ENCODE results near the gene ARID1B. TPM values are rescaled to one million over a fixed set of nuclear protein-coding genes. Genes with fewer than 3 reads are reported as not detected.

ARID1B gene
- total RNA-seq, 6 experiments from 2014 or later, result 23.2 to 35.3 (median 30.7) TPM

GRCh38 chr6:156883497-156884252 lies 106.5 kb downstream of the ARID1B start:
- DNase-seq (no peak), ATAC-seq (peak in 1 of 4 donors; percentile 7)
- H3K4me3 ChIP-seq, result no peak overlapping the region
- peaks cover 0 to 11% (median 0%) of the 10 kb centered on the region in 4 donors for H3K4me1 ChIP-seq
- no peaks in the 10 kb centered on the region for H3K36me3 ChIP-seq
- H3K9me3 ChIP-seq, result no peaks in the 10 kb centered on the region
- no peak overlapping the region for H3K27ac ChIP-seq
- 63% methylated on average over 14 of the region's 14 CpGs for WGBS (ENCODE audit: insufficient coverage, low coverage, low lambda C conversion rate, missing lambda C conversion rate)
- TF ChIP-seq POLR2A (IDR thresholded peaks at IDR 0.05) (no peak), CTCF (IDR thresholded peaks at IDR 0.05) (no peak)
- intact Hi-C loops (cut with DNase I), result no loop called here
- H3K27me3 ChIP-seq, result no peaks in the 10 kb centered on the region

GRCh38 chr6:156884306-156884705 lies 107.1 kb downstream of the ARID1B start:
- no peaks in the 10 kb centered on the region for H3K27me3 ChIP-seq
- intact Hi-C loops (cut with DNase I), result no loop called here
- no peak overlapping the region for H3K4me3 ChIP-seq
- H3K27ac ChIP-seq, result no peak overlapping the region
- peaks cover 0 to 17% (median 0%) of the 10 kb centered on the region in 4 donors for H3K4me1 ChIP-seq
- 94% methylated on average over 4 of the region's 4 CpGs for WGBS (ENCODE audit: insufficient coverage, low coverage, low lambda C conversion rate, missing lambda C conversion rate)
- ATAC-seq, result no peak
- TF ChIP-seq POLR2A (IDR thresholded peaks at IDR 0.05) (no peak), CTCF (IDR thresholded peaks at IDR 0.05) (no peak)
- no peak for DNase-seq
- no peaks in the 10 kb centered on the region for H3K36me3 ChIP-seq
- no peaks in the 10 kb centered on the region for H3K9me3 ChIP-seq

- ATAC-seq (no peak), DNase-seq (no peak)
- H3K9me3 ChIP-seq, result no peaks in the 10 kb centered on the region
- no peaks in the 10 kb centered on the region for H3K36me3 ChIP-seq
- H3K4me3 ChIP-seq, result no peak overlapping the region
- intact Hi-C loops (cut with DNase I), result no loop called here
- TF ChIP-seq POLR2A (IDR thresholded peaks at IDR 0.05) (no peak), CTCF (IDR thresholded peaks at IDR 0.05) (no peak)
- H3K4me1 ChIP-seq, result peaks cover 0 to 27% (median 0%) of the 10 kb centered on the region in 4 donors
- no peak overlapping the region for H3K27ac ChIP-seq
- no peaks in the 10 kb centered on the region for H3K27me3 ChIP-seq
- 42% methylated on average over 2 of the region's 2 CpGs for WGBS (ENCODE audit: insufficient coverage, low coverage, low lambda C conversion rate, missing lambda C conversion rate)
Observed at GRCh38 chr6:156885562-156885961, 108.4 kb downstream of the ARID1B start.

- TF ChIP-seq CTCF (IDR thresholded peaks at IDR 0.05) (no peak), POLR2A (IDR thresholded peaks at IDR 0.05) (no peak)
- DNase-seq (no peak), ATAC-seq (peak; percentile 48 to 76 (median 60))
- Histone ChIP-seq H3K4me3 (no peak overlapping the region), H3K4me1 (peaks cover 0 to 27% (median 0%) of the 10 kb centered on the region in 4 donors), H3K27ac (no peak overlapping the region), H3K27me3 (no peaks in the 10 kb centered on the region), H3K36me3 (no peaks in the 10 kb centered on the region), H3K9me3 (no peaks in the 10 kb centered on the region)
- WGBS (ENCODE audit: insufficient coverage, low coverage, low lambda C conversion rate, missing lambda C conversion rate), result 69% methylated on average over 8 of the region's 8 CpGs
- intact Hi-C loops (cut with DNase I), result no loop called here
Observed at GRCh38 chr6:156886409-156886808, 109.2 kb downstream of the ARID1B start.
